ENCODE results near the gene ZCCHC14.

The ZCCHC14 gene

DNA sequence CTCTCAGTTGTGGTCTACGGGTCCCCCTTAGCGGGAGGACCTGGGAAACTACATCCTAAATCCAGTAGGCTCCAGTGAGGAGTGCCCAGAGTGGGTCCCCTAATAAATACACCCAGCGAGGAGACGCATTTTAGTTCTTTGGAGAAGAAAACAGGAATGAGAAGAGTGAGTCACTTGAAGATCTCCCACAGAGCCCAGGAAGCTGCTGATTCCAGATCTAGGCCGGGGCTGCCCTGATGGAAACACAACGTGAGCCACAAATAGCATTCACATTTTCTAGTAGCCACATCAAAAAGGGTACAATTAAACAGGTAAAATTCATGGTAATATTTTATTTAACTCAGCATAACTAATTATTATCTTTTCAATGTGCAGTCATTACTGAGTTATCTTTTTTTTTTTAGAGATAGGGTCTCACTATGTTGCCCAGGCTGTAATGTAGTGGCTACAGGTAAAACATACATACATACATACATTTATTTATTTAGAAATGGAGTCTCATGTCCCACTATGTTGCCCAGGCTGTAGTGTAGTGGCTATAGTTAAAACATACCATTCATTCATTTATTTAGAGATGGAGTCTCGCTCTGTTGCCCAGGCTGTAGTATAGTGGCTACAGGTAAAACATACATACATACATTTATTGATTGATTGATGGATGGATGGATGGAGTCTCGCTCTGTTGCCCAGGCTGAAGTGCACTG lies 130.8 kb downstream of the ZCCHC14 start:
- no peak for DNase-seq (ENCODE audit: low spot score)

- no peak for DNase-seq (ENCODE audit: low spot score)
These were observed 131.8 kb downstream of the ZCCHC14 start for GRCh38 chr16:87360862-87361610.

DNA sequence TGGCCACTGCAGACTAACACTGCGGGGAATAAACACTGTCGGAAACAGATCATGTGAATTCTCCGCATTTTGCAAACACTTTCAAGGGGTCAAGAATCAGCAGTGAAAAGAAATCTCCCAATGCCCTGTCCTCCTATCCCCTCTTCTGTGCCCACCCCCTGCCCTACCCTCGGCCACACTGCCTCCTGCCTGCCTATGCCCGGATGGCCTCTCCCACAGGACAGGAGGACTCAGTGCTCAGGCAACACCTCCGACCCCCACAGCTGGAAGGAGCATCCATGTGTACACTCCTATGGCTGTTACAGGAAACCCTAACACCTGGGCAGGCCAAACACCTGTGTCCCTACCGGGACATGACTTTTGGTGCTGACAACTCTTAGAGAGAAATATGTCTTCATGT lies 133.7 kb downstream of the ZCCHC14 start:
- no peak for DNase-seq (ENCODE audit: low spot score)

- no peak for DNase-seq (ENCODE audit: low spot score)
These were observed 134.1 kb downstream of the ZCCHC14 start for GRCh38 chr16:87358696-87359095.

DNA sequence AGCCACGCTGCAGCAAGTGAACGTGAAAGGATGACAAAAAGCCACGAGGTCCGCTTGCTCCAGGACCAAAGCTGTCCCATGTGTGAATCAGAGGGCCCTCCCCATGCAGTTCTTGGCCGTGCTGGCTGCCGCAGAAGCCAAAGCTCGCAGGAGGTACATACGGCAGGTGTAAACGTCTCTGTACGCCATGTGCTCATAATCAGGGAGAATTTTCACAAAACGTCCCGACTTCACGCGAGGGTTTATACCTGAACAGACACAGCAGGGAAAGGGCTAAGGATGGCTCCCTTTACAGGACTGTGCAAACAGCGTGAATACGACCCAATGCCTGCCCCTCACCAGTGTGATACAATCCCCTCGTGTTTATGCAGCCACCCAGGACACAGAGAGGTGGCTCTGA lies 134.6 kb downstream of the ZCCHC14 start:
- no peak for DNase-seq (ENCODE audit: low spot score)

DNA sequence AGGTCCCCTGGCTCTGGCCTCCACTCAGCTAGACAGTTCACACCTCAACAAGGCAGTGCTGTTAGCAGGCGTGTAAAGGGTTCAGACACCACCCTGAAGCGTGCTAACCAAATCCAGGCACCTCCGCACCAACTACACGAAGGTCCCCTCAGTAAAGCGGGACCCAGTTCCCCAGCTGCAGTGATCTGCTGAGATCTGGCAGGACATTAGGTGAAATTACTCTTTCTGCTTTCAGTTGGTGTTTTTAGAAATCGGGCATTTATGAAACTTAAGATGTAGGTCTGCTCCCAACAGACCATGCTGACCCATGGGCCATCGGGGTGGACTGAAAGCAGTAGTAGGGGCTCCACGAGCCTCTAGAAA lies 136.4 kb downstream of the ZCCHC14 start:
- DNase-seq (ENCODE audit: low spot score), result no peak

Measured in RKO (cell line).